ENCODE measurements around the gene SLC22A7. TPM values are rescaled to one million over a fixed set of nuclear protein-coding genes. Genes with fewer than 3 reads are reported as not detected.

Gene SLC22A7
- total and polyA plus RNA-seq, 2 experiments from 2014 or later = 0.51 TPM; not detected in 1

- no peak overlapping the region for H3K4me3 ChIP-seq
- no peaks in the 10 kb centered on the region for H3K36me3 ChIP-seq
- TF ChIP-seq CTCF (IDR thresholded peaks at IDR 0.05; ENCODE audit: low read depth, low read length) = no peak
- no peaks in the 10 kb centered on the region for H3K27me3 ChIP-seq
- H3K9me3 ChIP-seq (ENCODE audit: low read depth) = no peaks in the 10 kb centered on the region
- H3K27ac ChIP-seq = no peak overlapping the region
- DNase-seq (ENCODE audit: low read depth in 1 of 2, low spot score in 1 of 2) = no peak
- no peaks in the 10 kb centered on the region for H3K4me1 ChIP-seq (ENCODE audit: low read depth)
Measured at GRCh38 chr6:43292341-43292740, 5.7 kb upstream of the SLC22A7 start.

- Histone ChIP-seq H3K27ac (no peak overlapping the region), H3K36me3 (no peaks in the 10 kb centered on the region), H3K4me3 (no peak overlapping the region), H3K27me3 (no peaks in the 10 kb centered on the region), H3K9me3 (ENCODE audit: low read depth) (no peaks in the 10 kb centered on the region), H3K4me1 (ENCODE audit: low read depth) (no peaks in the 10 kb centered on the region)
- DNase-seq (ENCODE audit: low read depth in 1 of 2, low spot score in 1 of 2) = no peak
- TF ChIP-seq CTCF (IDR thresholded peaks at IDR 0.05; ENCODE audit: low read depth, low read length) = no peak
Measured at GRCh38 chr6:43292763-43293318, 5.2 kb upstream of the SLC22A7 start.

- no peak for DNase-seq (ENCODE audit: low read depth in 1 of 2, low spot score in 1 of 2)
- H3K4me1 ChIP-seq (ENCODE audit: low read depth) = no peaks in the 10 kb centered on the region
- no peaks in the 10 kb centered on the region for H3K9me3 ChIP-seq (ENCODE audit: low read depth)
- H3K27me3 ChIP-seq = no peaks in the 10 kb centered on the region
- H3K4me3 ChIP-seq = no peak overlapping the region
- H3K27ac ChIP-seq = no peak overlapping the region
- H3K36me3 ChIP-seq = no peaks in the 10 kb centered on the region
- no peak for TF ChIP-seq CTCF (IDR thresholded peaks at IDR 0.05; ENCODE audit: low read depth, low read length)
Measured at GRCh38 chr6:43293698-43294097, 4.4 kb upstream of the SLC22A7 start.

- no peak for TF ChIP-seq CTCF (IDR thresholded peaks at IDR 0.05; ENCODE audit: low read depth, low read length)
- no peak for DNase-seq (ENCODE audit: low read depth in 1 of 2, low spot score in 1 of 2)
- H3K4me3 ChIP-seq = no peak overlapping the region
- H3K9me3 ChIP-seq (ENCODE audit: low read depth) = no peaks in the 10 kb centered on the region
- no peaks in the 10 kb centered on the region for H3K4me1 ChIP-seq (ENCODE audit: low read depth)
- H3K27me3 ChIP-seq = no peaks in the 10 kb centered on the region
- no peaks in the 10 kb centered on the region for H3K36me3 ChIP-seq
- no peak overlapping the region for H3K27ac ChIP-seq
Measured at GRCh38 chr6:43294536-43294935, 3.5 kb upstream of the SLC22A7 start.

GRCh38 chr6:43295456-43295855 is 2.6 kb upstream of the SLC22A7 start:
- Histone ChIP-seq H3K9me3 (ENCODE audit: low read depth) (no peaks in the 10 kb centered on the region), H3K27me3 (no peaks in the 10 kb centered on the region), H3K36me3 (no peaks in the 10 kb centered on the region), H3K27ac (no peak overlapping the region), H3K4me1 (ENCODE audit: low read depth) (no peaks in the 10 kb centered on the region), H3K4me3 (no peak overlapping the region)
- no peak for DNase-seq (ENCODE audit: low read depth in 1 of 2, low spot score in 1 of 2)
- TF ChIP-seq CTCF (IDR thresholded peaks at IDR 0.05; ENCODE audit: low read depth, low read length) = no peak

Measured in cardiac muscle cell (in vitro differentiated cells and primary cell).